Stimulated activated naive CD4-positive, alpha-beta T cell treated with Interleukin-2 at 50 U/mL for 16 hours (primary cell): ENCODE data around the gene SCAPER.
"Not testable (repeated sequence)": the region's sequence is repeated elsewhere in the genome, so short reads cannot be mapped to it uniquely, and the experiment has no call there.

Experiments
- DNase-seq: peaks from one replicate; lab custom pipeline; 2025; lab: John Stamatoyannopoulos, UW

SCAPER gene

DNA sequence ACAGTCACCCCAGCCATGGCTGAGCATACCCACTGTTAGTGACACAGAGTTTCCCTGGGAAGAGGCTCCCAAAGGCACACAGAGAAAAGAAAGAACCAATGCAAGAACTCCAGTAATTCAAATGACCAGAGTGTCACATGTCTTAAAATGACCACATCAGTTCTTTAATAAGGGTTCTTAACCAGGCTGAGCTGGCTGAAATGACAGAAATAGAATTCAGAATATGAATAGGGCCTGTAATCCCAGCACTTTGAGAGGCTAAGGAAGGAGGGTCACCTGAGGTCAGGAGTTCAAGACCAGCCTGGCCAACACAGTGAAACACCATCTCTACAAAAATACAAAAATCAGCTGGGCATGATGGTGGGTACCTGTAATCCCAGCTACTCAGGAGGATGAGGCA lies 54.8 kb downstream of the SCAPER start:
- not testable (repeated sequence) for DNase-seq

DNA sequence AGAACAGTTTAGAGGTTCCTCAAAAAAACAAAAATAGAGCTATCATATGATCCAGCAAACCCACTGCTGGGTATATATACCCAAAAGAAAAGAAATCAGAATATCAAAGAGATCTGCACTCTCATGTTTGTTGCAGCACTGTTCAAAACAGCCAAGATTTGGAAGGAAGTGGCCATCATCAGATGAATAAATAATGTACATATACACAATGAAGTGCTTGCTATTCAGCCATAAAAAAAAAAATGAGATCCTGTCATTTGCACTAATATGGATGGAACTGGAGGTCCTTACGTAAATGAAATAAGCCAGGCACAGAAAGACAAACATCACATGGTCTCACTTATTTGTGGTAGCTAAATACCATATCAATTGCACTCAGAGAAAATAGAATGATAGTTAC lies 58.4 kb downstream of the SCAPER start:
- DNase-seq, result no peak

- no peak for DNase-seq
Observed at GRCh38 chr15:76844096-76844495, 61.0 kb downstream of the SCAPER start.

- DNase-seq, result no peak
Observed at GRCh38 chr15:76843269-76843668, 61.9 kb downstream of the SCAPER start.

DNA sequence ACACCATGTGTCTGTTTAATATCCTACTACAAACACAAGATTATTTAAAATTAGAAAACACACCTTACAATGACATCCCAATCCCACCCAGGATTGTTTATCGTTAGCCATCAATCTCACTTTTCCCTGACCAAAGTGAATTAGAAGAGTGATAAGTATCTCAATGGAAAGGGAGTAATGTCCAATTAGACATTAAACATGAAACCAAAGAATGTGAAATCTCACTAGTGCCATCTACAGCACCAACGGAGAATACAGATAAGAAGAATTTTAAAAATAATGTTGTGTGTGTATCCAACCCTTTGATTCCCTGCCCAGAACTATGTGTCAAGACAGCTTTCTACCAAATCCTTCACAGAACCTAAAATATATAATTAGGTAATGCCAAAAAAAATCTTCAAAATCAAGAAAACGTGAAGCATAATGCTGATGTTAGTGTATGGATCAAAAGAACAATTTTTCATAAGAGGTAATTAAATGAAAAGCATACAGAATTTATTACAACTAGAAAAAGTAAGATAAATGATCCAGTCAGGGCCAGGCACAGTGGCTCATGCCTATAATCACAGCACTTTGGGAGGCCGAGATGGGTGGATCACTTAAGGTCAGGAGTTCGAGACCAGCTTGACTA lies 64.2 kb downstream of the SCAPER start:
- no peak for DNase-seq

DNA sequence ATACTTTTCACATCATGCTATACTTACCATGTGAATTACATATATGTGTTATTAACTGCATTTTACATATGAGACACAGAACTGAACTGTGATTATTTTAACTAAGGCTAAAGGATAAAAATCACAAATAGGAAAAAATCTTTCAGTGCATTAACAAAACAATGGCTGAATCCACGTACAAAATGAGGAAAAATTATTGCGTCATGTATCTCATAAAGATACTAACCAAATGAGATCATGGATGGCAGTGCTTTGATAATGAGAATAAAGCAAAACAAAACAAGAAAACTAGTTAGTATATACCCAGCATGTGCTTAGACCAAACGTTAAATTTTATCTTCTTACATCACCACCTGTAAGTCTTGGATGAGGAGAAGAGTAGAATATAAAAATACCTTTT lies 66.0 kb downstream of the SCAPER start:
- no peak for DNase-seq

GRCh38 chr15:76837474-76837873 lies 67.7 kb downstream of the SCAPER start:
- DNase-seq, result no peak

DNA sequence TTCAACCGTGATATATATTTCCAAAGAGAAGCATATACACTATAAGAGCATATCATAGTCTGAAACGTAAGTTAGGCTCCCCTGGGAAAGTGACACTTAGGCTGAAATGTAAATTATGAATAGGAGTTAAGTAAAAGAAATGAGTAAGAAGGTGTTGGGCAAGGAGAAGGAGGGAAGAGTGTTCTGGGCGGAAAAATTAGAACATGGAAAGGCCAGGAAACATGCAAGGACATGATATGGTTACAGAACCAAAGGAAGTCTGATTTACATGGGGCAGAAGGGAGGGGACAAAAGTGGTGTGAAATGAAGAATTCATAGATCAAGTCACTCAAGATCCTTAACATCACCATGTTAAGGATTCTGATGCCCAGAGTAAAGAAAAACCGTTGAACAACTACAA lies 75.2 kb downstream of the SCAPER start:
- no peak for DNase-seq

DNA sequence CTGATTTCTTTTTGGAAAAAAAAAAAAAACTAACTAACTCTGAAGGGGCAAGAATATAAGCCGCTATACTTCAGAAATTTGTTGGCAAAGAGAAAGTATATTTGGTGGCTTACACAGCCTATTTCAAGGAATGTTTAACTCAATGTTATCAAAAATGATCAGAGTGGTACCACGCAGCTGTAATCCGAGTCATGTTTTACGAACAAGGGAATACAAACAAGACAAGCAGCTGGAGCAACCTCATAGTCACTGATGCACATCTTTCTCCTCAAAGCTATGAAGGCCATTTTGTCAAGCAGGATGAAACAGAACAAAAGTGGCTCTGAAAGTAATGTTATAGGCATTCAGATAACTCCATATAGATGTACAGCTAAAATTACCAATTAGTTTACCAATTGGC lies 81.2 kb downstream of the SCAPER start:
- no peak for DNase-seq

DNA sequence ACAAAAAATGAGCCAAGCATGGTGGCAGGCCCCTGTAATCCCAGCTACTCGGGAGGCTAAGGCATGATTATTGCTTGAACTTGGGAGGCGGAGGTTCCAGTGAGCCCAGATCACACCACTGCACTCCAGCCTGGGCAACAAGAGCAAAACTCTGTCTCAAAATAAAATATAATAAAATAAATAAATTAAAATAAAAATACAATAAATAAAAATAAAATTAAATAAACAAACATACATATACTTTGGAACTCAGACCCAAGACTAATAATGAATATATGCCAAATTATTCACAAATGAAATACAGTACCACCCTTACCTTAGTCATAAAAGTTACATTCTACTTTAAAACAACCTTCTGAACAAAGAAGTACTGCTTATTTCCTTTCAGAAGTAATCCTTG lies 81.8 kb downstream of the SCAPER start:
- DNase-seq, result no peak

DNA sequence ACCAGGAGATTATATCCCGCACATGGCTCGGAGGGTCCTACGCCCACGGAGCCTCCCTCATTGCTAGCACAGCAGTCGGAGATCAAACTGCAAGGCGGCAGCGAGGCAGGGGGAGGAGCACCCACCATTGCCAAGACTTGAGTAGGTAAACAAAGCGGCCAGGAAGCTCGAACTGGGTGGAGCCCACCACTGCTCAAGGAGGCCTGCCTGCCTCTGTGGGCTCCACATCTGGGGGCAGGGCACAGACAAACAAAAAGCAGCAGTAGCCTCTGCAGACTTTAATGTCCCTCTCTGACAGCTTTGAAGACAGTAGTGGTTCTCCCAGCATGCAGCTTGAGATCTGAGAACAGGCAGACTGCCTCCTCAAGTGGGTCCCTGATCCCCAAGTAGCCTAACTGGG lies 86.2 kb downstream of the SCAPER start:
- DNase-seq, result not testable (repeated sequence)

GRCh38 chr15:76815421-76815820 lies 89.7 kb downstream of the SCAPER start:
- DNase-seq, result no peak

GRCh38 chr15:76812381-76812780 lies 92.8 kb downstream of the SCAPER start:
- no peak for DNase-seq

DNA sequence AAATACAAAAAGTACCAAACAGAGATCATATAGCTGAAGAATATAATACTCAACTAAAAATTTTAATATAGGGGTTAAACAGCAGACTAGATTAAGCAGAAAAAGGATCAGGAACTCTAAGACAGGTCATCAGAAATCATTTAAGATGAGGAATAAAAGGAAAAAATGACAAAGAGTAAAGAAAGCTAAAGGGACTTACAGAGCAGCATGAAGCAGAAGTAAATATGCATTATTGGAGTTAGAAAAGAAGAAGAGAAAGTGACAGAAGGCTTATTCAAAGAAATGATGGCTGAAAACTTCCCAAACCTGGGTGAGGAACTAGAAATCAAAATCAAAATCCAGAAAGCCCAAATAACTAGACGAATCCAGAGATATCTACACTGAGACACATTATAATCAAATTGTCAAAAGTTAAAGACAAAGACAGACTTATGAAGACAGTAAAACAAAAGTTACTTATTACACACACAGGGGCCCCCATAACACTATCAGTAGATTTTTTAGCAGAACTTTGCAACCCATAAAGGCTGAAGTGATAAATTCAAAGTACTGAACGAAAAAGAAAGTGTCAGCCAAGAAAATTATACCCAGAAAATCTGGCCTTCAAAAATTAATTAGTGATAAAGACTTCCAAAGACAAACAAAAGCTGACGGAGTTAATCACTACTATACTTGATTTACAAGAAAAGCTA lies 95.6 kb downstream of the SCAPER start:
- no peak for DNase-seq

GRCh38 chr15:76803049-76803571 lies 102.0 kb downstream of the SCAPER start:
- DNase-seq, result no peak

DNA sequence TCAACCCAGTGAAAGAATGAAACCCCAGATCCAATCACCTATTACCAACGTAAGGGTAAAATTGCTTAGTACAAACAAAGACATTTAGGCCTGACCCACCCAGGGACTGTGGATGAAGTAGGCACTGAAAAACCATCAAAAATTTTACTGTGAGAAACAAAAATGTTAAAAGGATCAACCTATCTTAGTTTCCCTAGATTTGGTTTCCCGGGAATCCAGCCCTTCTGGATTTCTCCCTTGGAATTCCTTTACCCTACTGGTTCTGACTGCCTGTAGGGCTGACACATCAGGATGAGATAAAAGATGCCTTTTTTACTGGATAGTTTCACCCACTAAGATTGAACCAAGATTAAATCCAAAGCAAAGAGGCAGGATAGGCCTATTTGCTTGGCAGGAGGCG lies 102.7 kb downstream of the SCAPER start:
- no peak for DNase-seq

GRCh38 chr15:76799760-76800159 lies 105.4 kb downstream of the SCAPER start:
- no peak for DNase-seq

- no peak for DNase-seq
Observed at GRCh38 chr15:76795217-76795616, 109.9 kb downstream of the SCAPER start.

GRCh38 chr15:76793162-76793561 lies 112.0 kb downstream of the SCAPER start:
- no peak for DNase-seq

GRCh38 chr15:76791511-76791910 lies 113.6 kb downstream of the SCAPER start:
- no peak for DNase-seq

DNA sequence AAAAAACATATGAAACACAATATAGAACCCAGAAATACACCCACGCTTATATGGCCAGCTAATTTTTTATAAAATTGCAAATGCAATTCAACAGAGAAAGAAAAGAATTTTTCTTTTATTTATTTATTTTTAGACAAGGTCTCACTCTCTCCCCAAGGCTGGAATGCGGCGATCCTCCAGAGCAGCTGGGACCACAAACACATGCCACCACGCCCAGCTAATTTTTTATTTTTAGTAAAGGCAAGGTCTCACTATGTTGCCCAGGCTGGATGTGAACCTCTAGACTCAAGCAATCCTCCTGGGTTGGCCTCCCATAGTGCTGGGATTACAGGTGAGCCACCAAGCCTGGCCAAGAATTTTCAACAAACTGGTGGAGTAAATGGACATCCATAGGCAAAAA lies 117.9 kb downstream of the SCAPER start:
- no peak for DNase-seq

GRCh38 chr15:76776969-76777368 lies 128.2 kb downstream of the SCAPER start:
- no peak for DNase-seq

DNA sequence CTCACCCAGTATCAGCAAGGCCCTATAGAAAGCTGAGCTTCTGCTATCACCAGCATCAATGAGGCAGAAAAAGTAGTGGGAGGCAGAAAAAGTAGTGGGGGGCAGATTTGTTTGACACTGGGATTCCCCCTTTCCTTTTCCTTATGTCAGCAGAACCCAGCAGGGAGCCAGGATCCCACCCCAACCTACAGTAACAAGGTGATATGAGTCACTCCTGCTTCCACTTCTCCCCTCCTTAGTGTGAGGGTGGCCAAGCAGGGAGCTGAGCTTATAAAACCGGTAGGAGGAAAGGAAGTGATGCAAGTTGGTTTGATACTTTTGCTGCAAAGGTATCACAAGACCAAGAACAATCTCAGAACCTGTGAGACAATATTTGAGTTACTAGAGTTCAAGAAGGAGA lies 128.7 kb downstream of the SCAPER start:
- DNase-seq, result no peak

DNA sequence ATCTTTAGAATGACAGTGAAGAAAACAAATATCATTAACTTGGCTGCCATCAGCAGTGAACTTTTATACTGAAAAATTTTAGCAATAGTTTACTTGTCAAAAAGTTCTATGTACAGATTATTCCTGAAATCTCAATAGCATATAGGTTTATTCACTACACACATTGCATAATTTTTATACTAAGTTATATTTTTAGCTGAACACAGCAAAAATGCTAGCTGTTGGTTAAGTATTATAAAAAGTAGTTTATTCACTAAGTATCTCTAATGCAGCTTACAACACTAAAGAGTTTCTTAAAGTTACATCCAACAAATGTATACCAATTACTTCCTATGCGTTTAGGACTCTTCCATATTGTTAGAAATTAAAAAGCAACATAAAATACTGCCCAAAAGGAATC lies 131.9 kb downstream of the SCAPER start:
- no peak for DNase-seq
